SKM-1 (cell line): ENCODE measurements around the gene THSD8.

Experiments
- DNase-seq: peaks from one replicate; lab custom pipeline; 2025; ENCODE audit not compliant: unreplicated experiment; lab: John Stamatoyannopoulos, UW

Gene THSD8

DNA sequence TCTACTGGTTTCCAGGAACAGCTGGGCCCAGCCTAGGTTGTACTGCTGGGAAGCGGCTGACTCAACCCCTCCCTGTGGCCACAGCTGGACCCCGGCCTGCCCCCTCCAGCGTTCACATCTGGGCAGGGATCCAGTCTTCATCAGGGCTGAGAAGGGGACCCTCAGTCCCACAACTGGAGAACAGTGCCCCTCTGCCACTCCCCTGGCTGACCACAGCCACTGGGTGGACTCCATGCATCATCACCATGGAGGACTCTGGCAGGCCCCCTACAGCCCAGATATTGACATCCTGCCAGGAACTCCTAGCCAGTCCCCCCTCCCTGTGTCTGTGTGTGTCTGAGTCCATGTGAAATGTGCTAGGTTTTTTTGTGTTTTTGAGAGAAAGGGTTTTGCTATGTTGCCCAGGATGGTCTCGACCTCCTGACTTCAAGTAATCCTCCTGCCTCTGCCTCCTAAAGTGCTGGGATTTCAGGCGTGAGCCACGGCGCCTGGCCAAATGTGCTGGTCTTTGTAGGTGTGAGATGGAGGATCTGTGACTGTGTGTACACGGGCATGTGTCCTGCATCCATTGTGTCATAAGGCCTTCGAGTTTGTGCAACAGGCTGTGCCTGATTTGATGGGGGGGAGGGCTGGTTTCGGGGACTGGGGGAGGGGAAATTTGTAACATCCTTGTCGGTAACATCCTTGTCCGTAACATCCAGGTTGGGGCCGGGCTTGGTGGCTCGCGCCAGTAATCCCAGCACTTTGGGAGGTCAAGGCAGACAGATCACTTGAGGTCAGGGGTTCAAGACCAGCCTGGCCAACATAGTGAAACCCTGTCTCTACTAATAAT lies 22.5 kb upstream of the THSD8 start:
- DNase-seq: no peak

- DNase-seq: no peak
These were observed 19.8 kb upstream of the THSD8 start for GRCh38 chr19:12782174-12782423.

GRCh38 chr19:12782424-12783290 lies 19.2 kb upstream of the THSD8 start:
- DNase-seq: no peak

- DNase-seq: no peak
These were observed 18.5 kb upstream of the THSD8 start for GRCh38 chr19:12783291-12783848.

DNA sequence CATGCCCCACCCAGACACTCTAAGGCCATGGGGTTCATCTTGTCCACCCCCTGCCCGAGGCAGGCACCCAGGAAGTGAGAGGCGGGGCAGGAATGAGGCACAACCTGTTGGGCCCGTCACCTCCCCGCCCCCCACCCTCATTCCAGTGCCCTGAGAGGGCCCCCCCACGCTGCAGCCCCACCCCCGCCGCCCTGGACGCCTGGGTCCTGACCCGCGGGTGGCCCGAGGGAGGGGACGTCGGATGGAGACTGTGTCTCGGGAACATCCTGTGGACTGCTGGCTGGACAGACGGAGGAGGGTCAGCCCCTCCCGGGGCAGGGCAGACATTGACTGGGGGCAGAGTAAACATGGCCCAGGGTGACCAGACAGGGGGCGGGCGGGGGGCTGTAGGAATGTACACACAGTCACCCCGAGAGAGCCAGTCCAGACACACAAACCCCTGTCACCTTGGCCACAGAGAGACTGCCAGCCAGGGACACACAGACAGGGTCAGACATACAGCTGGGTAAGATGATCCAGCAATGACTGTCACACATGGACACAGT lies 17.9 kb upstream of the THSD8 start:
- no peak for DNase-seq

DNA sequence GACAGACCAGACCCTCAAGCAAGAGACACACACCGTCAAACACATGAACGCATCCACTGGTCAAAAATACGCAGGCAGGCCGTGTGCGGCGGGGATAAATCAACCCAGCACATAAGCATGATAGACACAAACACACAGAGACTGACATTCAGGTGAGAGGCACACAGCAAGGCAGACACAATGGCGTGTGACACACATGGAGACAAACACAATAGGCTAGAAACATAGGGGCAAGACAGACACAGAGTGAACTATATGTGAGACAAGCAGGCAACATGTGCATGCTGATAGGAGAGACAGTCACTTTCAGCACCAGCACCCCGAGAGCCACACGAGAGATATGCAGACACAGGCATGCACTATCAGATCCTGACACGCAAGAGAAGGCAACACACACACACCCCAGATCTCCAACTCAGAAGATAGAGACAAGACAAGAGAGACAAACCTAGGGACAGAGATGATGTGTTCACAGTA lies 17.4 kb upstream of the THSD8 start:
- no peak for DNase-seq

- no peak for DNase-seq
These were observed 16.9 kb upstream of the THSD8 start for GRCh38 chr19:12784871-12785430.

GRCh38 chr19:12785431-12786031 lies 16.3 kb upstream of the THSD8 start:
- DNase-seq: peak; percentile 58

- DNase-seq: peak; percentile 73
These were observed 15.6 kb upstream of the THSD8 start for GRCh38 chr19:12786141-12786870.

- DNase-seq: no peak
These were observed 14.9 kb upstream of the THSD8 start for GRCh38 chr19:12786952-12787351.

DNA sequence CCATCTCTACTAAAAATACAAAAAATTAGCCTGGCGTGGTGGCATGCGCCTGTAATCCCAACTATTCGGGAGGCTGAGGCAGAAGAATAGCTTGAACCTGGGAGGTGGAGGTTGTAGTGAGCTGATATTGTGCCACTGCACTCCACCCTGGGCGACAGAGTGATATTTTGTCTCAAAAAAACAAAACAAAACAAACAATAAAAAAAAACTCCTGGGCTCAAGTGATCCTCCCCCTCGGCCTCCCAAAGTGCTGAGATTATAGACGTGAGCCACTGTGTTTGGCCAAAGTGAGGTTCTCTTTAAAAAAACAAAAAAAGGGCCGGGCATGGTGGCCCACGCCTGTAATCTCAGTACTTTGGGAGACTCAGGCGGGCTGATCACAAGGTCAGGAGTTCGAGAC lies 14.4 kb upstream of the THSD8 start:
- no peak for DNase-seq

- DNase-seq: no peak
These were observed 13.7 kb upstream of the THSD8 start for GRCh38 chr19:12788042-12788681.

DNA sequence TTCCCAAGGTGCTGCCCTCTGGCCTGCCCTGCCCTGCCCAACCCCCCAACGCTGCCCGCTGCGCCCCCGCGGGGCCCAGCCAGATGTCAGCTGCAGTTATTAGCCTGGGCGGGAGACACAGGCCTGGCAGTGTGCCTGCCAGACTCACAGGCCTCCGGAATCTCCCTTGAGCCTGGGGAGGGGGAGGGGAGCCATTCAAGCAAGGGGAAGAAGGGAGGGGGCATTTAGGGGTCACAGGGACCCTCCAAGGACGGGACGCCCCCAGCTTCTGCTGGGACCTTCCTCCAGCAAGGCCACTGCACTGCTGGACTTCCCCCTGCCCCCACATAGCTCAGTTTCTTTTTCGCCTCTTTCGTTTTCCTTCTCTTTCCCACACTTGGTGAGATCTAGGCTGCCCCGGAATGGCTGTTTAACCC lies 13.2 kb upstream of the THSD8 start:
- DNase-seq: no peak

GRCh38 chr19:12789098-12789903 lies 12.6 kb upstream of the THSD8 start:
- DNase-seq: no peak

GRCh38 chr19:12789904-12790619 lies 11.8 kb upstream of the THSD8 start:
- peak; percentile 98 for DNase-seq

DNA sequence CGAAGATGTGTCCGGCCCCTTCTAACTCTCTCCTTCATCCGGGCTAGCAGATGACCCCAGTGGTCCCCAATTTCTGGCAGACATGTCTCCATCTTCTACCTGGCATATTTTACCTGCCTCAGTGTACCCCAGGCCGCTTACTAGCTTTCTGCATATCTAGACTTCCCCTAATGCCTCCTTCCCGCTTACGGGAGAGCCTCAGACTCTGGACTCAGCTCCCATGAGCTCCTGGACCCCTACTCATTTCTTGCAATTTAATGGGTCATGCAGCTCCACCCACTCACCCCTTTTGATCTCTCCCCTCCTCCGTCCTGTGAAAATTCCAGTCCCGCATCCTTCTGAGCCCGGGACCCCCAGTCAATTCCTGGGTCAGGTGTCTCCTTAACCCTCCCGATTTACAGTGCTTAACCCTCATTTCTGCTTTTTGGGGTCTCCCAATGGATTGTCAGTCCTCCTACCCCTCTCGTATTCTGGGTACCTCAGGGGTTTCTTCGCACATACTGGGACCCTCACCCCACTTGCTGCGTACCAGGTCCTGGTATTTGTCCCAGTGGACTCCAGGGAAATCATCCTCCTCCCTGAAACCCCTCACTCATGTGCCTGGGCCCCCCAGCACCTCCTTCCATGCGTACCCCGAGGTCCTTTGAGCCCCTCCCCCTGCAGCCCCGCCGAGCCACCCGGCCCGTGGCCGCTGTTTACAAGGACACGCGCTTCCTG lies 11.1 kb upstream of the THSD8 start:
- no peak for DNase-seq

DNA sequence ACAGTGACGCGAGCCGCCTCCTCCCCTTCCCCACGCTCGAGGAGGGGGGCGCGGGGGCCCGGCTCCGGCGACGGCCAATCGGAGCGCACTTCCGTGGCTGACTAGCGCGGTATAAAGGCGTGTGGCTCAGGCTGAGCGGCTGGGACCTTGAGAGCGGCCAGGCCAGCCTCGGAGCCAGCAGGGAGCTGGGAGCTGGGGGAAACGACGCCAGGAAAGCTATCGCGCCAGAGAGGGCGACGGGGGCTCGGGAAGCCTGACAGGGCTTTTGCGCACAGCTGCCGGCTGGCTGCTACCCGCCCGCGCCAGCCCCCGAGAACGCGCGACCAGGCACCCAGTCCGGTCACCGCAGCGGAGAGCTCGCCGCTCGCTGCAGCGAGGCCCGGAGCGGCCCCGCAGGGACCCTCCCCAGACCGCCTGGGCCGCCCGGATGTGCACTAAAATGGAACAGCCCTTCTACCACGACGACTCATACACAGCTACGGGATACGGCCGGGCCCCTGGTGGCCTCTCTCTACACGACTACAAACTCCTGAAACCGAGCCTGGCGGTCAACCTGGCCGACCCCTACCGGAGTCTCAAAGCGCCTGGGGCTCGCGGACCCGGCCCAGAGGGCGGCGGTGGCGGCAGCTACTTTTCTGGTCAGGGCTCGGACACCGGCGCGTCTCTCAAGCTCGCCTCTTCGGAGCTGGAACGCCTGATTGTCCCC lies 10.4 kb upstream of the THSD8 start, which contains the start of gene JUNB:
TSS of gene JUNB (plus strand) at position 142 of the 706 bp plus-strand sequence. CDS start at position 428, 286 bp downstream.
- peak; percentile 82 for DNase-seq
